Peyer's patch (tissue), 4 donors: ENCODE data around the gene BIN1. TPM values are rescaled to one million over a fixed set of nuclear protein-coding genes. Genes with fewer than 3 reads are reported as not detected.

Experiments used
- DNase-seq, 3 donors: peaks; one replicate each; pipeline ENCODE4 v3.0.0-alpha.2; 2017 to 2019
- H3K27ac ChIP-seq, 4 donors: fragments of 200-600 bp; sonication (generic); one replicate each; pipeline ENCODE4 v1.5.1; 2016 to 2019
- H3K27me3 ChIP-seq, 2 donors: fragments of 200-600 bp; sonication (generic); one replicate each; pipeline ENCODE4 v1.5.1; 2019
- H3K36me3 ChIP-seq, 3 donors: fragments of 200-600 bp; sonication (generic); one replicate each; pipeline ENCODE4 v1.5.1; 2016 to 2019
- H3K4me1 ChIP-seq, 4 donors: fragments of 200-600 bp; sonication (generic); one replicate each; pipeline ENCODE4 v1.5.1; 2016 to 2019
- H3K4me3 ChIP-seq, 4 donors: fragments of 200-600 bp; sonication (generic); 1 replicate in 3 of 4; 2 replicates in 1 of 4; pipeline ENCODE4 v1.5.1; 2016 to 2019; ENCODE audit warnings: mild to moderate bottlenecking in 1 of 4
- H3K9me3 ChIP-seq, 4 donors: fragments of 200-600 bp; sonication (generic); one replicate each; pipeline ENCODE4 v1.5.1; 2016 to 2019; ENCODE audit warnings: mild to moderate bottlenecking in 1 of 4
- POLR2A ChIP-seq, 2 donors: fragments of 450-650 bp; IDR thresholded peaks; one replicate each; pipeline ENCODE4 v1.5.1; 2017; ENCODE audit warnings: antibody characterized with exemption in 2 of 2, mild to moderate bottlenecking in 2 of 2, moderate library complexity in 2 of 2
- total RNA-seq, 4 donors: library from RNA; depleted of rRNA; stranded (reverse); fragments of >200 nt; gene quantifications; one replicate each; pipeline ENCODE4 v1.1.0, GENCODE V29; 2016
- TF ChIP-seq, protein P1 (sequence below), 6 experiments: fragments of 450-650 bp in 4 of 6; fragments of 200-600 bp in 2 of 6; sonication (generic) in 1 of 6; IDR thresholded peaks; one replicate each; pipeline ENCODE4 v1.5.1; 2017 to 2019; ENCODE audit warnings: antibody characterized with exemption in 6 of 6, mild to moderate bottlenecking in 3 of 6, moderate library complexity in 1 of 6

The BIN1 gene
- total RNA-seq, 4 donors from 2014 or later, result 22.2 to 81.7 (median 47.2) TPM

DNA sequence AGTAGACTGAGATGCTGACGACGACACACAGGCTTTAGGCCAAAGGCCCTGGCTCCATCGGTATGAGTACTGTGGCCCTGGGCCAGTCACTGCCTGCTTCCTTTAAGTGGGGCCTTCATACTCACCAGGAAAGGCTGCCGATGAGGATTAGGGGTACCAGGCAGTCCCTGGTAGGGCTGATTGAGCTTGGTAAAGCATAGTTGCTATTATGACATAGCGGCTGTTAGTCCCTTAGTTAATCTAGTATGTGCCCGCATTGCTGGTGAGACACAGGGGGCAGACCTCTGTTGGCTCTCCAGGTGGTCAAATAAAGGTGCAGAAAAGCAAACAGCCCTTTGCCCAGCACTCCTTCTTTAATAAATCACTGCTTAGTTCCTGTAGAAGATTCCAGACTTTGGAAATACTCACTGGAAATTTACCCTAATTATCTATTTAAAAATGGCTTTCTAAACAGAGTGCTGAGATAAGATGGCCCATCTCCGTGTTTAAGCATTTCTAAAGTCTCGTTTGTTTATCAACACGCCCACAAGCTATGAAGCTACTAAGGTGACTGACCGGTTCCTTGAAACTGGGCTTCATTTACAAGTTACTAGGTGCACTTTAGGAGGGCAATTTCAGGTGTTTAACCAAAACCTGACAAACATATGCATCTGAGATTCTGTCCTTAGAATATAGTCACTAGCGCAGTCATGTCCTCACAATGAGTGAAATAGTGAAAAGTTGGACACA lies 8.7 kb upstream of the BIN1 start:
- H3K4me1 ChIP-seq, result no peaks in the 10 kb centered on the region
- H3K27ac ChIP-seq, result no peak overlapping the region
- DNase-seq, result peak in 1 of 3 donors; percentile 39
- no peaks in the 10 kb centered on the region for H3K36me3 ChIP-seq
- no peak overlapping the region for H3K4me3 ChIP-seq
- TF ChIP-seq, protein P1, sequence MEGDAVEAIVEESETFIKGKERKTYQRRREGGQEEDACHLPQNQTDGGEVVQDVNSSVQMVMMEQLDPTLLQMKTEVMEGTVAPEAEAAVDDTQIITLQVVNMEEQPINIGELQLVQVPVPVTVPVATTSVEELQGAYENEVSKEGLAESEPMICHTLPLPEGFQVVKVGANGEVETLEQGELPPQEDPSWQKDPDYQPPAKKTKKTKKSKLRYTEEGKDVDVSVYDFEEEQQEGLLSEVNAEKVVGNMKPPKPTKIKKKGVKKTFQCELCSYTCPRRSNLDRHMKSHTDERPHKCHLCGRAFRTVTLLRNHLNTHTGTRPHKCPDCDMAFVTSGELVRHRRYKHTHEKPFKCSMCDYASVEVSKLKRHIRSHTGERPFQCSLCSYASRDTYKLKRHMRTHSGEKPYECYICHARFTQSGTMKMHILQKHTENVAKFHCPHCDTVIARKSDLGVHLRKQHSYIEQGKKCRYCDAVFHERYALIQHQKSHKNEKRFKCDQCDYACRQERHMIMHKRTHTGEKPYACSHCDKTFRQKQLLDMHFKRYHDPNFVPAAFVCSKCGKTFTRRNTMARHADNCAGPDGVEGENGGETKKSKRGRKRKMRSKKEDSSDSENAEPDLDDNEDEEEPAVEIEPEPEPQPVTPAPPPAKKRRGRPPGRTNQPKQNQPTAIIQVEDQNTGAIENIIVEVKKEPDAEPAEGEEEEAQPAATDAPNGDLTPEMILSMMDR (IDR thresholded peaks at IDR 0.05), result no peak
- no peak for TF ChIP-seq POLR2A (IDR thresholded peaks at IDR 0.05)
- no peaks in the 10 kb centered on the region for H3K27me3 ChIP-seq
- H3K9me3 ChIP-seq, result no peaks in the 10 kb centered on the region

DNA sequence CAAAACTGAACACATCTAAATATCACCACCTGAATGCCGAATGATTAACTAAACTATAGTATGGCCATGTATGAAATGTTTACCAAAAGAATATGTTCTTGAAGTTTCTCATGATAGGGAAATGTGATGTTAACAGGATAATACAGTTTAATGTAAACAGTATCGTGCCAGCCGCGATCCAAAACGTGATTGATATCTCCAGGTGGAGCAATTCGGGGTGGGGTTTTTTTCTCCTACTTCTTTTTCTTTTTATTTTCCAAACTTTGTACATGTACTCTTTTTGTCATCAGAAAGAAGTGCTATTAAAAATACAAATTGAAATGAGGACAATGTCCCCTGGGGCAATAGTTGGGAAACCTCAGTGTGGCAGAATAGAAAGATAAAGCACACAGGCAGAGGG lies 4.0 kb upstream of the BIN1 start:
- no peaks in the 10 kb centered on the region for H3K27me3 ChIP-seq
- TF ChIP-seq, protein P1 (IDR thresholded peaks at IDR 0.05), result no peak
- TF ChIP-seq POLR2A (IDR thresholded peaks at IDR 0.05), result no peak
- H3K36me3 ChIP-seq, result no peaks in the 10 kb centered on the region
- no peak overlapping the region for H3K27ac ChIP-seq
- no peak overlapping the region for H3K4me3 ChIP-seq
- peaks cover 0 to 13% (median 6%) of the 10 kb centered on the region in 4 donors for H3K4me1 ChIP-seq
- no peaks in the 10 kb centered on the region for H3K9me3 ChIP-seq
- peak in 1 of 3 donors; percentile 29 for DNase-seq

DNA sequence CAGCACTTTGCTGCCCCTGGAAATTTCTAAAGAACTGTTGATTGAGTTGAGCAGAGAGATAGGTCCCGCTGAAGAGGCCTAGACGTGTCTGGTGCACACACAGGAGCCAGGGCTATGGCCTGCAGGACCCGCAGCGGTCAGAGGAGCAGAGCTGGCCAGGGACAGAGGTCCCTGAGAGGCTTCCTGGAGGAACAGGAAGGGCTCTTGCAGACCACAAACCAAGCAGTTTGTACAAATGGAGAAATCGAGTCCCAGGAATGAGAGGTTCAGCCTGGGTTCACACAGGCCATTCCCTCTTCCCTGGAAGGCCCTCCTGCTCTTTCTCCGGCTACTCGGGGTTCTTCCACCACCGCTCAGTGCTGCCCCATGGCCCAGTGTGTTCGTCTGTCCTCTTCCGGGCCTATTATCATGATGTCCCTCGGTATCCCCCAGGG lies 1.2 kb upstream of the BIN1 start:
- DNase-seq, result peak in 1 of 3 donors; percentile 36
- H3K27me3 ChIP-seq, result no peaks in the 10 kb centered on the region
- no peak overlapping the region for H3K4me3 ChIP-seq

DNA sequence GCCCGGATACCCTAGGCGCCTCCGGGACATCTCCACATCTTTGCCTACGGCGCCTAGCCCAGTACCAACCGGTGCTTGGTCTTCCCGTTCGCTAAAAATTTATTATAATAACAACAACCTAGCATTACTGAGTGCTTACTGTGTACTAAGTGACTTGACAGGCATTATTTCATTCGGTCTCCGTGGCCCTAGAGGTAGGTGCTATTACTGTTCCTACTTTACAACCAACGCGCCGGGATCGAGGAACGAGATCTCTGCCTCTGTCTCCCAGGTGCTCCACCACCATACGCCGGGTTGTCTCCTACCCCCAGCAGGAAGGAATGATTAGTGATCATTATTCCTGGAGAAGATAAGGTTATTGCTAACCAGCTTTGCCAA lies 657 bp upstream of the BIN1 start:
- no peaks in the 10 kb centered on the region for H3K27me3 ChIP-seq
- H3K4me3 ChIP-seq, result peak overlapping the region; percentile 59 to 86 (median 76)
- H3K4me1 ChIP-seq, result peaks cover 0 to 44% (median 9%) of the 10 kb centered on the region in 4 donors
- TF ChIP-seq, protein P1 (IDR thresholded peaks at IDR 0.05), result peak in 3 of 6 experiments; percentile 40 to 47 (median 41)
- no peak for TF ChIP-seq POLR2A (IDR thresholded peaks at IDR 0.05)
- DNase-seq, result peak in 2 of 3 donors; percentile 15 to 54
- H3K36me3 ChIP-seq, result no peaks in the 10 kb centered on the region
- no peaks in the 10 kb centered on the region for H3K9me3 ChIP-seq
- peak overlapping the region; percentile 69 to 93 (median 81) for H3K27ac ChIP-seq

More for the DNA sequence above, 1.2 kb upstream of the BIN1 start:
- Histone ChIP-seq H3K9me3 (no peaks in the 10 kb centered on the region), H3K4me1 (peaks cover 0 to 41% (median 9%) of the 10 kb centered on the region in 4 donors), H3K36me3 (no peaks in the 10 kb centered on the region), H3K27ac (peak overlapping the region in 2 of 4 donors; percentile 85 to 93)
- no peak for TF ChIP-seq POLR2A (IDR thresholded peaks at IDR 0.05)
- TF ChIP-seq, protein P1 (IDR thresholded peaks at IDR 0.05), result no peak

DNA sequence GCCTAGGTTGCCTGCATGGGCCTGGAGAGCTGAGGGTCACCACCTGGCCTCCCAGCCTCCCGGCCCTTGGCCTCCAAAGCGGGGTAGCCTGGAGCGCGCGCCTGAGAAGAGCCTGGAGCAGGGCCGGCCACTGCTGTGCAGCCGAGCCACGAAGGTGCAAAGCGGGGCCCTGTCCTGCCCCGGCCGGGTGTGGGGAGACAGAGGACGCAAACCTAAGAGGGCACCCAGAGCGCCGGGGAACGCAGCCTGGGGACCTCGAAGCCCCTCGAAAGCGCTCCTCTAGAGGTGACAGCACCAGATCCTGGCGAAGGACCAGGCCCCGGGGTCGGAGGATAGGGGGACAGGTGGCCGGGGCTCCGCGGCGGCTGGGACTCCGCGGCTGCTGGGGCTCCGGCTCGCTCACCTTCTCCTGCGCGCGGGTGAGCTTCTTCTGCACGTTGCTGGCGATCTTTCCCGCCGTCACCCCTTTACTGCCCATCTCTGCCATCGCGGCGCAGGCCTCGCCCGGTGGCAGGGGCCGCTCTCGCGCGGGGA lies 430 bp downstream of the BIN1 start:
- Histone ChIP-seq H3K4me1 (peaks cover 0 to 44% (median 9%) of the 10 kb centered on the region in 4 donors), H3K9me3 (no peaks in the 10 kb centered on the region), H3K36me3 (no peaks in the 10 kb centered on the region), H3K27me3 (no peaks in the 10 kb centered on the region), H3K27ac (peak overlapping the region; percentile 69 to 93 (median 81)), H3K4me3 (peak overlapping the region; percentile 59 to 86 (median 76))
- TF ChIP-seq POLR2A (IDR thresholded peaks at IDR 0.05), result no peak
- TF ChIP-seq, protein P1 (IDR thresholded peaks at IDR 0.05), result no peak
- DNase-seq, result no peak
